ENCODE results near the gene CTNNAL1. TPM values are rescaled to one million over a fixed set of nuclear protein-coding genes. Genes with fewer than 3 reads are reported as not detected.

CTNNAL1 gene
- total RNA-seq, 4 donors from 2014 or later, result 59.6 to 88.9 (median 69.6) TPM

GRCh38 chr9:109051733-109052132, 38.4 kb upstream of the CTNNAL1 start:
- intact Hi-C loops (cut with DNase I), result no loop called here
- TF ChIP-seq CTCF (IDR thresholded peaks at IDR 0.05) (no peak), POLR2A (IDR thresholded peaks at IDR 0.05; ENCODE audit: low read depth) (no peak), EP300 (IDR thresholded peaks at IDR 0.05) (no peak), POLR2AphosphoS5 (IDR thresholded peaks at IDR 0.05) (no peak)
- DNase-seq (ENCODE audit: extremely low spot score), result peak; percentile 29
- no peak overlapping the region for H3K4me3 ChIP-seq
- H3K4me1 ChIP-seq, result peaks cover 0 to 15% (median 0%) of the 10 kb centered on the region in 4 donors
- H3K27me3 ChIP-seq, result no peaks in the 10 kb centered on the region
- H3K36me3 ChIP-seq, result peaks cover 39 to 94% (median 79%) of the 10 kb centered on the region in 4 donors
- H3K9me3 ChIP-seq, result no peaks in the 10 kb centered on the region
- 94% methylated on average over 1 of the region's 1 CpG for WGBS
- H3K27ac ChIP-seq (replicated peaks in 1 of 4), result peak overlapping the region in 1 of 4 donors; percentile 10

GRCh38 chr9:109050444-109050843, 37.1 kb upstream of the CTNNAL1 start:
- no peak for TF ChIP-seq EP300 (IDR thresholded peaks at IDR 0.05)
- no peak for TF ChIP-seq CTCF (IDR thresholded peaks at IDR 0.05)
- TF ChIP-seq POLR2A (IDR thresholded peaks at IDR 0.05; ENCODE audit: low read depth), result no peak
- TF ChIP-seq POLR2AphosphoS5 (IDR thresholded peaks at IDR 0.05), result no peak
- no peaks in the 10 kb centered on the region for H3K9me3 ChIP-seq
- H3K4me3 ChIP-seq, result no peak overlapping the region
- intact Hi-C loops (cut with DNase I), result no loop called here
- WGBS, result 68% methylated on average over 7 of the region's 7 CpGs
- peaks cover 28 to 95% (median 79%) of the 10 kb centered on the region in 4 donors for H3K36me3 ChIP-seq
- H3K27me3 ChIP-seq, result no peaks in the 10 kb centered on the region
- no peak overlapping the region for H3K27ac ChIP-seq (replicated peaks in 1 of 4)
- H3K4me1 ChIP-seq, result peaks cover 0 to 15% (median 0%) of the 10 kb centered on the region in 4 donors
- DNase-seq (ENCODE audit: extremely low spot score), result peak; percentile 0

GRCh38 chr9:109048822-109049221, 35.5 kb upstream of the CTNNAL1 start:
- H3K27ac ChIP-seq (replicated peaks in 1 of 4), result no peak overlapping the region
- TF ChIP-seq CTCF (IDR thresholded peaks at IDR 0.05) (no peak), EP300 (IDR thresholded peaks at IDR 0.05) (no peak), POLR2A (IDR thresholded peaks at IDR 0.05; ENCODE audit: low read depth) (no peak), POLR2AphosphoS5 (IDR thresholded peaks at IDR 0.05) (no peak)
- 90% methylated on average over 3 of the region's 3 CpGs for WGBS
- peaks cover 29 to 100% (median 88%) of the 10 kb centered on the region in 4 donors for H3K36me3 ChIP-seq
- H3K9me3 ChIP-seq, result no peaks in the 10 kb centered on the region
- no peak overlapping the region for H3K4me3 ChIP-seq
- intact Hi-C loops (cut with DNase I), result no loop called here
- DNase-seq (ENCODE audit: extremely low spot score), result no peak
- peaks cover 0 to 11% (median 0%) of the 10 kb centered on the region in 4 donors for H3K4me1 ChIP-seq
- H3K27me3 ChIP-seq, result no peaks in the 10 kb centered on the region

- H3K36me3 ChIP-seq, result peaks cover 29 to 97% (median 84%) of the 10 kb centered on the region in 4 donors
- no peak for TF ChIP-seq POLR2A (IDR thresholded peaks at IDR 0.05; ENCODE audit: low read depth)
- no peak for TF ChIP-seq CTCF (IDR thresholded peaks at IDR 0.05)
- TF ChIP-seq EP300 (IDR thresholded peaks at IDR 0.05), result no peak
- intact Hi-C loops (cut with DNase I), result no loop called here
These were observed 34.0 kb upstream of the CTNNAL1 start for GRCh38 chr9:109047259-109047658.

GRCh38 chr9:109046346-109046745, 33.0 kb upstream of the CTNNAL1 start:
- Histone ChIP-seq H3K36me3 (peaks cover 29 to 92% (median 79%) of the 10 kb centered on the region in 4 donors), H3K27me3 (no peaks in the 10 kb centered on the region), H3K4me1 (no peaks in the 10 kb centered on the region), H3K4me3 (no peak overlapping the region), H3K27ac (replicated peaks in 1 of 4) (no peak overlapping the region), H3K9me3 (no peaks in the 10 kb centered on the region)
- intact Hi-C loops (cut with DNase I), result no loop called here
- no peak for DNase-seq (ENCODE audit: extremely low spot score)
- WGBS, result 80% methylated on average over 1 of the region's 1 CpG
- TF ChIP-seq POLR2A (IDR thresholded peaks at IDR 0.05; ENCODE audit: low read depth), result no peak
- TF ChIP-seq EP300 (IDR thresholded peaks at IDR 0.05), result no peak
- no peak for TF ChIP-seq POLR2AphosphoS5 (IDR thresholded peaks at IDR 0.05)
- no peak for TF ChIP-seq CTCF (IDR thresholded peaks at IDR 0.05)

More at GRCh38 chr9:109047259-109047658, 34.0 kb upstream of the CTNNAL1 start:
- Histone ChIP-seq H3K27ac (replicated peaks in 1 of 4) (no peak overlapping the region), H3K27me3 (no peaks in the 10 kb centered on the region), H3K4me3 (no peak overlapping the region), H3K9me3 (no peaks in the 10 kb centered on the region), H3K4me1 (peaks cover 0 to 5% (median 0%) of the 10 kb centered on the region in 4 donors)
- no peak for DNase-seq (ENCODE audit: extremely low spot score)
- 100% methylated on average over 2 of the region's 2 CpGs for WGBS

Data from esophagus muscularis mucosa (tissue), 4 donors.